Eye (tissue), 1 donor: ENCODE measurements around the gene ZNF618.
A peak's percentile ranks its signal among the peaks of the same experiment; 100 is the strongest.

Experiments
- DNase-seq: peaks from one replicate; pipeline ENCODE4 v3.0.0-alpha.2; 2015

Gene ZNF618

GRCh38 chr9:113958556-113958955 is 82.4 kb downstream of the ZNF618 start:
- no peak for DNase-seq

- DNase-seq: no peak
Measured at GRCh38 chr9:113960768-113961167, 84.7 kb downstream of the ZNF618 start.

DNA sequence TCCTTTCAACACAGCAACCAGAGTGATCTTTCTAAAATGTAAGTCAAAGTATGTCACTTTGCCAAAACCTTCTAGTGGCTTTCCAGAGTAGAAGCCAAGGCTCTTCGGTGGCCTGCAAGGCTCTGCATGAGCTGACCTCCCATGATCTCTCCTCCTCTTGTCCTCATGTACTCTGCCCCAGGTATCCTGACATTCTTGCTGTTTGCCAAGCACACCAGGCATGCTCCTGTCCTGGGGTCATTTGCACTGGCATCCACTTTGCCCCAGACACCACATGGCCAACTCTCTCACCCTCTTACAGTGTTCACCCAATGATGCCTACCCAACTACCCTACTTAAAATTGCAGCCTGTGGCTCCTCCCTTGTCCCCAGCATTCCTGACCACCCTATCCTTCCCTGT is 86.3 kb downstream of the ZNF618 start:
- no peak for DNase-seq

DNA sequence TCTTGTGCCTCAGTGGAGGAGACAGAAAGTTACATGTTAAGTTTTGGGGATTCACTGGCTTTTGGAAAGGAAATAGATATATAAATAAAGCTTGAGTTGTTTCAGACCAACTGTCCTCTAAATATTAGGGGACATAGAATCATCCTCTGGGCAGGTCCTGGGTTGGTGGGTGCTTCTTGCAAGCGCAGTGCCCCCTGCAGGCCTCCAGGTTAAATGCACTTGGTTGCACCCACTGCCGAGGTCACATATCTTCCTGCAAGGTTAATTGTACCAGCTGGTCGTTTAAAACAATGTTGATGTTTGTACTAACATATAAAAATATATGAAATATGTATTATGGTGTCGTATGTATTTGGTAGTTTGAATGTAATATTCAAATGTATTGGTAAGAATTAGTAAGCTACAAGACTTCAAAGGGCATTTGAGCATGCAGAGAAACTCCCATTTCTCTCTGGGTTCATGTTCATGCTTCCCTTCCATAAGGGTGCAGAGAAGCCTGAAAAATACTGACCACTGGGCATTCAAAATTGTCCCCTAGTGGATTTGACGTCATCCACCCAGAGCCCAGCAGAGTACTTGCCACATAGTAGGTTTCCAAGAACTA is 87.0 kb downstream of the ZNF618 start:
- DNase-seq: peak; percentile 41

- DNase-seq: peak; percentile 33
Measured at GRCh38 chr9:113963696-113964494, 87.8 kb downstream of the ZNF618 start.

DNA sequence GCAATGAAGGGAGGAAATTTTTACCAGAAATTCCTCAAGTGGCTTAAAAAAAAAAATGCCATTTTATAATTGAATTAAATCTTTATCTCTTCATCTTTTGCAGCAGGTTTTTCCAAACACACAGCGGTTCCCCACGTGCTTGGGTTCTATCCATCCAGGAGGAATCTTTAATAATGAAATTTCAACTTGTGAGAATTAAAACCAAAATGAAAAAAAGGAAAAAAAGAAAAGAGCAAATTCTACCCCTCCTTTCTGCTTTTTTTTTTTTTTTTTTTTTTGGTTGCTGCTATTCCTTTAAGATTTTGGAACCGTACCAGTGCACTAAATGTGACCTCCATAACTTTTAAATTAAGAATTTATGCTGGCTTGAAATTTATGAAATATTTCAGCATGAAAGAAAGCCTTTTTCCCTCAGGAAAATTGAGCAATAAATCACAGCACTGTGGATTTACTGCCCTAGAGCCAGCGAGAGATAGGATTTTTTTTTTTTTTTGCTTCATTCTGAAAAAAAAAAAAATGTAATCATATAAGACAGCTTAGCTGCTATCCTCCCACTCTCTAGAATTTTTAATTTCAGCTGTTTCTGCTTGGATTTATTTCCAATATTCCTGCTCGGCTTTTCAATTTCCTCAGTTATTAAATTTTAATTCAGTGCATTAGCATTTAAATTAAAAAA is 88.5 kb downstream of the ZNF618 start:
- peak; percentile 46 for DNase-seq

GRCh38 chr9:113966394-113966793 is 90.3 kb downstream of the ZNF618 start:
- DNase-seq: no peak

DNA sequence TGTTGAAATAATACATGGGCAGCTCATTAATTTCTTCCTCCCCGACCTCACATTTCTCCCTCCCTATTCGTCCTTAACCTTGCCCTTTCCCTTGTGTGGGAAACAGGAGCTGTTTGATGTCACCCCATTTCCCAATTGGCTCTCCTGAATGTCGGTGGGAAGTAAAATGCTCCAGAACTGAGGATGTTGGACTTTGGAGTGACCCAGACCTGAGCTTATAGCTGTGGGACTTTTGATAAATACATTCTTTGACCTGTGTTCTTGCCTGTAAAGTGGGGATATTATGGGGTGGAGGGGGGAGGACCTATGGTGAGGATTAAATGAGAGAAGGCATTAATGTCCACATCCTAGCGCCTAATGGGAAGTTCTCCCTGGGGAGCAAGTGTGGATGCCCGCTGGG is 91.3 kb downstream of the ZNF618 start:
- DNase-seq: no peak

GRCh38 chr9:113969343-113969742 is 93.2 kb downstream of the ZNF618 start:
- no peak for DNase-seq

DNA sequence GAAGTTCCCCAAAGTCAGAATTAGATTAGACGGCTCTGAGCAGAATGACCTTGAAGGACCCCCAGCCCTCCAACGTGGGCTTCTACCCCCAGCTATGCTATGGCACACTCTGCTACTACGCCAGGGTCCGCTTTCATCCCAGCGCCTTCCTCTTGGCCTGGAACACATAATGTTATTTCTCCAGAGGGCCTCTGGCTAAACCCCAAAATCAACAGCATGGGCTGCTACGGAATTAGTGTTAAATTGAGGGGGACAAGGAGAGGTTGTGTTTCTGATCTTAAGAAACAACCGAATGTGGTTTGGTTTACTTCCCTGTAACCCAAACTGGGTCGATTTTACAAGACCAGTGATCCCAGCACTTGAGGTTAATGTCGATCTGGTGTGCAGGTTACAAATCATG is 97.1 kb downstream of the ZNF618 start:
- DNase-seq: peak; percentile 33

DNA sequence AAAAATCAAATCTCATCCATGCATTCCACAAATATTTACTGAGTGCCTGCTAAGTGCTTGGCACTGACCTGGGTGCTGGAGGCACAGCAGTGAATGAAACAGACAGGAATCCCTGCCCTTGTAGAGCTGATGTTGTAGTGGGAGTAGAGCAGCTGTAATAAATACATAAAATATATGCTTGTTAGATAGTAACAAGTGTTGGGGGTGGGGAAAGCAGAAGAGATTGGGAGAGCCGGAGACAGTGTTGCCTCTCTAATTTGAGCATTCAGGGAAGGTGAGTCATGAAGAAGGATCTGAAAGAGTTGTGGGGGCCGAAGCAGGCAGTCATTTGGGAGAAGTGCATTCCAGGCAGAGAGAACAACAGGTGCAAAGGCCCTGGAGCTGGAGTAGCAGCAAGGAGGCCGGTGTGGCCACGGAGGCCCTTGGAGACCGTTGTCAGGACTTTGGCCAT is 97.9 kb downstream of the ZNF618 start:
- DNase-seq: no peak

DNA sequence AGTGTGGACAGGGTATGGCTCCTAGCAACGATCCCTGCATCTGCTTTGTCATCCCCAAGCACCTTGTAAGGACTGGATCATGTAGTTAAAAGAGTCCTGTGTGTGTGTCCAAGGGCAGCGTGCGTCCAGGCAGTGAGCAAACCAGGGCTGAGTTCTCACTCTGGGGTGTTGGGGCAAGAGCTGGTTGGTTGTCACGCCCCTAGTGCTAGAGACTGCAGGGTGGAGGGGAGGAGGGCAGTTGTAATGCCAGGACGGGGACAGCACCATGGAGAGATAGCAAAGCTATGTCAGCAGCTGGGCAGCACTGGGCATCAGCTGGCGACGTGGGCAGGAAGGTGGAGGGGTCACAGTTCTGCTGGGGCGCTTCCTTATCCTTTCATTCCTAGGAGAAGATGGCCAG is 100.8 kb downstream of the ZNF618 start:
- DNase-seq: no peak

GRCh38 chr9:113978725-113979342 is 102.7 kb downstream of the ZNF618 start:
- DNase-seq: no peak

- DNase-seq: no peak
Measured at GRCh38 chr9:113979343-113980127, 103.4 kb downstream of the ZNF618 start.

GRCh38 chr9:113984639-113985380 is 108.7 kb downstream of the ZNF618 start:
- no peak for DNase-seq

GRCh38 chr9:113985968-113986585 is 110.0 kb downstream of the ZNF618 start:
- DNase-seq: no peak

DNA sequence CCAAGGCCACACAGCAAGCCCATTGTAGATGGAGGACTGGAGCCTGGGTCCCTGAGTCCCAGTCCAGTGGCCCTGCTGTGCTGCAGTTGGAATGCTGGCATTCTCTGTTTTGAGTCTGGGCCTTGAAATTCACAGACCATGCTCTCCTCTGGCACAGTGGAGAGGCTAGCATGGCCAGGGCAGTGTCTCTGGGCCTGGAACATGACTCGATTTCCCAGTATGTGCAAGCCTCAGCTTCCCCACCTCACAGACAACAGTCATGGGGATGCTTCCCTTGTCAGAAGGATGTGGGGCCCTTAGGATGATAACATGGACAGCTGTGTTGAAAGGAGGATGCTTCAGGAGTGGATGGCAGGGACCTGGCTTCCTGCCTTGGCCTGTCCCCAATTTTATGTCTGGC is 110.8 kb downstream of the ZNF618 start:
- DNase-seq: no peak

DNA sequence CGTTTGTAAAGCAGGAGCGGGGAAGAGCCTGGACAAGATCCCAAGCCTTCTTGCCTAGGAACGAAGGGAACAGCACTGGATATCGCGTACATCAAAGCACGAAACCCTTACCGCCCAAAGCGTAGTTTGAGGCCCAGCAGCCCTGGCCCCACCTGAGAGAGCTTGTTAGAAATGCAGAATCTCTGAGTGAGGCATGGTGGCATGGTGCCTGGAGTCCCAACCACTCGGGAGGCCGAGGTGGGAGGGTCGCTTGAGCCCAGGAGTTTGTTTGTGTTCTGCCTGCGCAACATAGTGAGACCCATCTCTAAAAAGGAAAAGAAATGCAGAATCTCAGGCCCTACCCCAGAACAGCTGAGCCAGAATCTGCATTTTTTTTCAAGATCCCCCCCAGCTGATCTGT is 111.4 kb downstream of the ZNF618 start:
- DNase-seq: no peak

DNA sequence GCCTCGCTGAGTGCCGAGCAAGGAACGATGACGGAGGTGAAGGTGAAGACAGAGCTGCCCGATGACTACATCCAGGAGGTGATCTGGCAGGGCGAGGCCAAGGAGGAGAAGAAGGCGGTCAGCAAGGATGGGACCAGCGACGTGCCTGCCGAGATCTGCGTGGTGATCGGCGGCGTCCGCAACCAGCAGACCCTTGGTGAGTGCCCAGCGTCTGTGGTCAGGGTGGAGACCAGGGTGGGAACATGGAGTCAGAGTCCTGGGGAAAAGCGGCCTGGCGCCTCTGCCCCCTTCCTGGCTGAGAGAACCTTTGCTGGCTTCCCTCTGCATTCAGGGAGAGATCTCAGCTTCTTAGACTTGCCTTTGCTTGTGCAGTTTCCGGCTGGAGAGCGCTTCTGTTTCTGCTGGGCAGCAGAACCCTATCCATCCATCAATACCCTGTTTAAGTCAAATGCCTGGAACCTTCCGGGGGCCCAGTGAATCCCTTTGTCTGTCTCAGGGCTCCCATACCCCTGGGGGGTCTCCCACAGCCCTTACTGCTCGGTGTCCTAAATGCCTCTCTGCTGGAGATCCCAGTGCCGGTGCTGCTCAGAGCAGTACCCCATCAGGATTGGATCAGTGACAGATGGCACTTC is 112.4 kb downstream of the ZNF618 start:
- DNase-seq: no peak

DNA sequence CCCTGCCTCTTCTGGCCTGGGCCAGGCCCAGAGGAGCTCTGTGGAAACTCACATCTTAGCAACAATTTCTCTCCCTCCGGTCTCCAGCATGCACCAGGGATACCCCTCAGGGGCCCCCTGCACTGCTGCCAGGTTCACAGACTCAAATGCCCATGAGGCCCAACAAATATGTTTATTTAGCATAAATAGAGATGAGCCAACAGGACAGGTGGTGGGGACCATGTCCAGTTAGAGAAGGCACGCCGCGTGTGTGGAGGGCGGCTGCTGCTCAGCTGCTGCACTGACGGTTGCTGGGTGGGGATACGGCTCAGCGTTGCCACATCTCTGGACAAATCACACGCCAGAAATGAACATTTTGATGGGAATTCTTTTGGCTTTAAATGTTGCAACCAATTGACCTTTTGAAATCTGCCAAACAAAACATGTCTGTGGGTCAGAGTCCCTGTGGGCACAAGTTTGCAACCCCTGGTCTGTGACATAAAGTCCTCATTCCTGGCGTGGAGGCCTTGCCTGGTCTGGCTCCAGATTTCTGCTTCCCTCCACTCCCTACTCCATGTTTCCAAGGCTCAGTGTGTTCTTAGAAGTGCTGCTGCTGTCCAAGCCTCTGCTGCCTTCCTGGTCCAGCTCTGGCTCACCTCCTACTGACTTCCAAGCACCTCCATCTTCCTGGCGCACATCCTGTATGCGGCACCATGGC is 113.1 kb downstream of the ZNF618 start:
- DNase-seq: no peak
